VCaP (cell line): ENCODE results near the gene GNB5.

Experiments used
- H3K27ac ChIP-seq: fragments of 450-650 bp; 2 replicates; pipeline ENCODE4 v1.5.1; 2017
- TF ChIP-seq, protein P1 (sequence below): fragments of 450-650 bp; conservative IDR thresholded peaks from 2 replicates; pipeline ENCODE4 v1.5.1; 2017; ENCODE audit warnings: mild to moderate bottlenecking, moderate library complexity

The GNB5 gene

GRCh38 chr15:52107238-52107637, 84.0 kb downstream of the GNB5 start:
- H3K27ac ChIP-seq, result no peak overlapping the region
- TF ChIP-seq, protein P1, sequence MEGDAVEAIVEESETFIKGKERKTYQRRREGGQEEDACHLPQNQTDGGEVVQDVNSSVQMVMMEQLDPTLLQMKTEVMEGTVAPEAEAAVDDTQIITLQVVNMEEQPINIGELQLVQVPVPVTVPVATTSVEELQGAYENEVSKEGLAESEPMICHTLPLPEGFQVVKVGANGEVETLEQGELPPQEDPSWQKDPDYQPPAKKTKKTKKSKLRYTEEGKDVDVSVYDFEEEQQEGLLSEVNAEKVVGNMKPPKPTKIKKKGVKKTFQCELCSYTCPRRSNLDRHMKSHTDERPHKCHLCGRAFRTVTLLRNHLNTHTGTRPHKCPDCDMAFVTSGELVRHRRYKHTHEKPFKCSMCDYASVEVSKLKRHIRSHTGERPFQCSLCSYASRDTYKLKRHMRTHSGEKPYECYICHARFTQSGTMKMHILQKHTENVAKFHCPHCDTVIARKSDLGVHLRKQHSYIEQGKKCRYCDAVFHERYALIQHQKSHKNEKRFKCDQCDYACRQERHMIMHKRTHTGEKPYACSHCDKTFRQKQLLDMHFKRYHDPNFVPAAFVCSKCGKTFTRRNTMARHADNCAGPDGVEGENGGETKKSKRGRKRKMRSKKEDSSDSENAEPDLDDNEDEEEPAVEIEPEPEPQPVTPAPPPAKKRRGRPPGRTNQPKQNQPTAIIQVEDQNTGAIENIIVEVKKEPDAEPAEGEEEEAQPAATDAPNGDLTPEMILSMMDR, result no peak

- H3K27ac ChIP-seq, result no peak overlapping the region
- TF ChIP-seq, protein P1, result no peak
Measured at GRCh38 chr15:52106641-52107040, 84.6 kb downstream of the GNB5 start.

DNA sequence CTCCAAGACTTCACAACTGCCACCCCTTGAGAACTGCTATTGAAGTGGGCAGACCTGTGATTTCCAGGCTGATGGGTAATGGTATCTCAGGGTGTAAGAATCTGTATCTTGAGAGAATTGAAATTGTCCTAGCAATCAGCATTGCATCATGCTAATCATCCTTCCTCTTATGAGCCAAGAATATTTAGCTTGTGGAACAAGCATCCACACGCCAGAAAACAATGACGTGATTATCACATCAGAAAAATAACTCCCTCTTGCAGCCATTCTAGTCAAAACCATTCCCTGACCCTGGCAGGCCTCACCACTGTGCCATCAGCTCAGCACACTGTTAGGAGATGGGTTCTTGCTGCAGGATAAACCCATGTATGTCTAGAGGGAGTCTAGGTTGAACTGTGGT, 85.3 kb downstream of the GNB5 start:
- TF ChIP-seq, protein P1, result no peak
- H3K27ac ChIP-seq, result no peak overlapping the region

DNA sequence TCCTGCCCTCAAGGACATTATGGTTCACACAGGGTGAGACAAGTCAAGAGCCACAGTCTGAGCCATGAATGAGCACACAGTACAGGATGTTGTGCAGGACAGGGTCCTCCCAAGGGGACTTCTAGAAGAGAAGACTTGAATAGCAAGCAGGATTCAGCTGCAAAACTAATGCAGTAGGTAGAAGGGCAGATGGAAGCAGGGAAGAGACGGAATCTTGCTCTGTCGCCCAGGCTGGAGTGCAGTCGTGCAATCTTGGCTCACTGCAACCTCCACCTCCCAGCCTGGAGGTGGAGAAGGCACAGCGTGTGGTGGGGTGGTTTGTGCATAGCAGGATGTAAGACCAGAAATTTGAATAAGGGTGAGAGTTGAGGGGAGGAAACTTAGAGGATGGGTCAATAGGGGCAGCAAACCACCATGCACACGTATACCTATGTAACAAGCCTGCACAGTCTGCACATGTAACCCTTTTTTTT, 86.6 kb downstream of the GNB5 start:
- no peak overlapping the region for H3K27ac ChIP-seq
- TF ChIP-seq, protein P1, result no peak

DNA sequence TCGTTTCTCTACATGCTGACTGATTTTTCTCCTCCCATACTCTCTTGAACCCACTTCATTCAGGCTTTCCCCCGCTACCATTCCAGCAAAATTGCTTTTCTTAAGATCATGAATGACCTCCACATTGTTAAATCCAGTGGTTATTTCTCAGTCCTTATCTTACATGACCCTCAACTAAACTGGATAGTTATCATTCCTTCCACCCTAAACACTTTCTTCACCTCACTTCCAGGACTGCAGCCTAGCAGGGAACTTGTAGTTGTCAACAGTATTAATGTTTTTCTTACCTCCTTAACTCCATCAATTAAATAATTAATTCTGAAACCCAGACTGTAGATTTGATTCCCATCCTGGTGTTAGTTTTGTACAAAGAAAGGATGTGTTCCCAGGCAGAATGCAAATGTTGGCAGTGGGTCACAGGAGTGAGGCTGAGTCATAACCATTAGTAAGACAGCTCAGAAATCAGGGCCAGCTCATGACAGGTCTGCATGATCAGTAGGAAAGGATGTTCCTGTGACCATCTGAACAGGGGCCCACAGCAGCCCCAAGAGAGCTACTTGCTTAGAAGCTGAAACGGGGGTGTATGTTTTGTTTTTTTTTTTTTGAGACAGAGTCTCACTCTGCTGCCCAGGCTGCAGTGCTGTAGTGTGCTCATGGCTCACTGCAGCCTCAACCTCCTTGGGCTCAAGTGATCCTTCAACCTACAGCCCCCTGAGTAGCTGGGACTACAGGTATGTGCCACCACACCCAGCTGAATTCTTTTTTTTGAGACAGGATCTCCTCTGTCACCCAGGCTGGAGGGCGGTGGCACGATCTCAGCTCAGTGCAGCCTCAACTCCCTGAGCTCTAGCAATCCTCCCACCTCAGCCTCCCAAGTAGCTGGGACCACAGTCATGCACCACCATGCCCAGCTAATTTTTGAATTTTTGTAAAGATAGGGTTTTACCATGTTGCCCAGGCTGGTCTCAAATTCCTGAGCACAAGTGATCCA, 87.7 kb downstream of the GNB5 start:
- H3K27ac ChIP-seq, result no peak overlapping the region
- TF ChIP-seq, protein P1, result no peak

DNA sequence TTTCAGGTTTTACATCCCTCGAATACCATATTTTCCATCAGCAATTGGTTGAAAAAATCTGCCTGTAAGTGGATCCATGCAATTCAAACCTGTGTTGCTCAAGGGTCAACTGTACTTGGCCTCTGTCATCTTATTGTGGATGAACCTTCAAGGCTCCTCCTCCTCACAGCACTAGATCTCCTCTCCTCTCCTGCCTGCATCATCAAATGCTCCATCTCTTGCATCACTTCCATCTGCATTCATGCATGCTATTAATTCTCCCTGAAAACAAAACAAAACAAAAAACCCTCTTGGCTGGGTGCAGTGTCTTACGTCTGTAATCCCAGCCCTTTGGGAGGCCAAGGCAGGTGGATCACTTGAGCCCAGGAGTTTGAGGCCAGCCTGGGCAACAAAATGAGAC, 88.7 kb downstream of the GNB5 start:
- no peak overlapping the region for H3K27ac ChIP-seq
- TF ChIP-seq, protein P1, result no peak

GRCh38 chr15:52101542-52102323, 89.5 kb downstream of the GNB5 start:
- H3K27ac ChIP-seq, result no peak overlapping the region
- TF ChIP-seq, protein P1, result no peak
